Panc1 (cell line): Measurements from ENCODE around the gene ZBP1. TPM values are rescaled to one million over a fixed set of nuclear protein-coding genes. Genes with fewer than 3 reads are reported as not detected.

Experiments
- ATAC-seq: fragments of 200-7000 bp; cut with Tn5 transposase; 2 replicates; pipeline ENCODE4 v1.9.1; 2020; ENCODE audit warnings: mild to moderate bottlenecking, moderate library complexity
- BruUV-seq: library from RNA; stranded (reverse); fragments of 400-500 nt; replicated peaks from 2 replicates; lab custom pipeline; 2021; lab: Mats Ljungman, UMichigan
- CTCF ChIA-PET: fragments of 300-600 bp; sonication (Branson Sonifier 250); formaldehyde crosslinking; loops from one replicate; lab custom pipeline; 2022; ENCODE audit warnings: antibody characterized with exemption; lab: Charles Lee
- POLR2A ChIA-PET: fragments of 300-600 bp; sonication (Branson Sonifier 250); formaldehyde crosslinking; loops from one replicate; lab custom pipeline; 2022; ENCODE audit warnings: antibody characterized with exemption; lab: Charles Lee
- DNase-seq: peaks from one replicate; pipeline ENCODE4 v3.0.0-alpha.2; 2010; ENCODE audit warnings: low read depth, low spot score
- H3K27ac ChIP-seq: 2 replicates; pipeline ENCODE4 v1.5.1; 2011; ENCODE audit warnings: mild to moderate bottlenecking, low read length, inconsistent platforms
- H3K27me3 ChIP-seq: fragments of 200-500 bp; sonication (Bioruptor generic); 2 replicates; pipeline ENCODE4 v1.6.0; 2014; ENCODE audit warnings: low read length, inconsistent platforms; ENCODE audit not compliant: control insufficient read depth, insufficient read depth
- H3K36me3 ChIP-seq: fragments of 200-500 bp; sonication (Bioruptor generic); 2 replicates; pipeline ENCODE4 v1.5.1; 2014; ENCODE audit warnings: inconsistent platforms, mild to moderate bottlenecking, low read length, moderate library complexity; ENCODE audit not compliant: control insufficient read depth, insufficient read depth
- H3K4me1 ChIP-seq: 2 replicates; pipeline ENCODE4 v1.5.1; 2011; ENCODE audit warnings: inconsistent platforms, mild to moderate bottlenecking, low read length, moderate library complexity; ENCODE audit not compliant: control insufficient read depth, insufficient read depth
- H3K4me3 ChIP-seq, 2 experiments: 2 replicates each; pipeline ENCODE4 v1.5.1; 2011 to 2012; ENCODE audit warnings: low read depth in 2 of 2, low read length in 2 of 2, mild to moderate bottlenecking in 2 of 2, inconsistent platforms in 1 of 2, moderate library complexity in 1 of 2
- H3K9me3 ChIP-seq: fragments of 200-500 bp; sonication (Bioruptor generic); 2 replicates; pipeline ENCODE4 v1.5.1; 2014; ENCODE audit warnings: low read depth, mild to moderate bottlenecking, inconsistent platforms, low read length, moderate library complexity; ENCODE audit not compliant: control insufficient read depth, insufficient read depth
- POLR2AphosphoS5 ChIP-seq: IDR thresholded peaks from 2 replicates; pipeline ENCODE4 v1.6.1; 2012; ENCODE audit warnings: mild to moderate bottlenecking, low read depth, low read length, moderate library complexity
- REST ChIP-seq, 2 experiments: IDR thresholded peaks; 2 replicates each; pipeline ENCODE4 v1.6.1; 2011 to 2012; ENCODE audit warnings: low read depth in 2 of 2, control low read depth in 1 of 2, low read length in 1 of 2, mild to moderate bottlenecking in 1 of 2, moderate library complexity in 1 of 2; ENCODE audit not compliant: insufficient read depth in 1 of 2
- SIN3A ChIP-seq: IDR thresholded peaks from 2 replicates; pipeline ENCODE4 v1.6.1; 2012; ENCODE audit warnings: low read depth, mild to moderate bottlenecking, low read length, moderate library complexity, borderline replicate concordance; ENCODE audit not compliant: insufficient read depth
- TCF7L2 ChIP-seq: IDR thresholded peaks from 2 replicates; pipeline ENCODE4 v1.6.1; 2011; ENCODE audit warnings: mild to moderate bottlenecking, low read depth, low read length, inconsistent platforms
- in situ Hi-C: cut with HindIII; loops from 2 replicates; pipeline ENCODE4 v1.10.0; 2016; ENCODE audit warnings: low sequenced_read_pairs, low pct_unique_long_range_greater_than_20kb
- intact Hi-C: fragments of 100-400 bp; cut with micrococcal nuclease; formaldehyde crosslinking; loops from one replicate; pipeline ENCODE4 v1.10.0; 2022; ENCODE audit not compliant: unreplicated experiment
- total RNA-seq: library from RNA; stranded (reverse); gene quantifications from one replicate; pipeline ENCODE4 v1.2.1, GENCODE V29; 2021; ENCODE audit not compliant: unreplicated experiment
- TF ChIP-seq, protein P1 (sequence below): fragments of 450-650 bp; IDR thresholded peaks from 2 replicates; pipeline ENCODE4 v1.5.1; 2017; ENCODE audit warnings: mild to moderate bottlenecking

ZBP1 gene
- total RNA-seq, 1 experiment from 2014 or later: not detected

DNA sequence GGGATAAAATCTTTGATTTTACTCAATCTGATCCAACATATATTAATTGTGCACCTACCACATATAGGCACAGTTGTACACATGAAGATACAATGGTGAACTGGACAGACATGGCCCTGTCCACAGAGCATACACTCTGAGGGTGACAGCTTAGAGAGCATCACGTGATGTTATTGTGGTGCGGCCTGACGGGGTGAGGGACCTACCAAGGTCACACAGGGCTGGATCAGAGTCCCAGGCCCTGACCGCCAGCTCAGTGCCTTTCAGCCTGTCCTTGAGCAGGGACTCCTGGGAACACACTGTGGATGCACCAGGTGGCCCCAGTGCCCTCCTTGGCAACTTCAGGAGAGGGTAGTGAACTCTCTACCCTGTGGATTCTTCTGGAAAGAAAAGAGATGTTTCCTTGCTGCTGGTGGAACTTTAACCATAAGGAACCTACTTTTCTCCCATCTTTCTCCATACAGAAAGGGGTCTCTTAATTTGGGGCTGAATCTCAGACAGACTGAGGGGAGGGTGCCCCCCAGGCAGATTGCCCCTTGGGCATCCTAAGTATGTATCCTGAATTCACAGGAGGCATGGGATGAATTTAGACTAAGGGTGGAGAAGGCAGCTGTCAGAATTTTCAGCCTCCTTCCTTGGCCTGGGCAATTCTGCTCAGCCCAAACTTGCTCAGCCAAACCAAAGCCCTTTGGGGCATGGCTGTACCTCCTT, 32.8 kb downstream of the ZBP1 start:
- in situ Hi-C loops (no loop called here), intact Hi-C loops (no loop called here)
- DNase-seq (no peak), ATAC-seq (no peak)
- no peak overlapping the region for H3K4me3 ChIP-seq
- no peaks in the 10 kb centered on the region for H3K36me3 ChIP-seq
- POLR2A ChIA-PET: no interaction called here
- no TSS peak for BruUV-seq
- CTCF ChIA-PET: no interaction called here
- no peaks in the 10 kb centered on the region for H3K9me3 ChIP-seq
- H3K27ac ChIP-seq: no peak overlapping the region
- H3K4me1 ChIP-seq: peaks cover 4% of the 10 kb centered on the region
- H3K27me3 ChIP-seq: 0 out of 2 replicates have a peak, but pooled peaks cover 2% of the 10 kb centered on the region
- TF ChIP-seq SIN3A: no peak
- no peak for TF ChIP-seq TCF7L2
- TF ChIP-seq POLR2AphosphoS5: no peak
- TF ChIP-seq REST (IDR thresholded peaks at IDR 0.05; ENCODE audit: insufficient read depth in 1 of 2, low read depth in 2 of 2, low read length in 1 of 2): no peak
- TF ChIP-seq, protein P1, sequence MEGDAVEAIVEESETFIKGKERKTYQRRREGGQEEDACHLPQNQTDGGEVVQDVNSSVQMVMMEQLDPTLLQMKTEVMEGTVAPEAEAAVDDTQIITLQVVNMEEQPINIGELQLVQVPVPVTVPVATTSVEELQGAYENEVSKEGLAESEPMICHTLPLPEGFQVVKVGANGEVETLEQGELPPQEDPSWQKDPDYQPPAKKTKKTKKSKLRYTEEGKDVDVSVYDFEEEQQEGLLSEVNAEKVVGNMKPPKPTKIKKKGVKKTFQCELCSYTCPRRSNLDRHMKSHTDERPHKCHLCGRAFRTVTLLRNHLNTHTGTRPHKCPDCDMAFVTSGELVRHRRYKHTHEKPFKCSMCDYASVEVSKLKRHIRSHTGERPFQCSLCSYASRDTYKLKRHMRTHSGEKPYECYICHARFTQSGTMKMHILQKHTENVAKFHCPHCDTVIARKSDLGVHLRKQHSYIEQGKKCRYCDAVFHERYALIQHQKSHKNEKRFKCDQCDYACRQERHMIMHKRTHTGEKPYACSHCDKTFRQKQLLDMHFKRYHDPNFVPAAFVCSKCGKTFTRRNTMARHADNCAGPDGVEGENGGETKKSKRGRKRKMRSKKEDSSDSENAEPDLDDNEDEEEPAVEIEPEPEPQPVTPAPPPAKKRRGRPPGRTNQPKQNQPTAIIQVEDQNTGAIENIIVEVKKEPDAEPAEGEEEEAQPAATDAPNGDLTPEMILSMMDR: no peak

DNA sequence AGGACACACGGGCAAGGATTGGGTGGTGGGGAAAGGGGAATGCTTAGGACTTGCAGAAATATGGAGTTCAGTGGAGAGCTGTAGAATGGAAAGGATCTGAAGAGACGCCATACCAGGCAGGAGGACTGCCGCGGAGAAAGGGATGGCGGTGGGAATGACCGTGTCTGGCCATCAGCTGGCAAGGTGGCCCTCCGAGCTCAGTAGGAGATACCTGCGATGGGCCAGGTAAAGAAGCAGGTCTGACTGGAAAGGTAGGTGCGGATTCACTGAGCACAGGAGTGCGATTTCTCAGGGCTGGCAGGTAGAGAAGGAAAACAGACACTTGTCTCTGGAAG, 33.3 kb downstream of the ZBP1 start:
- Histone ChIP-seq H3K9me3 (no peaks in the 10 kb centered on the region), H3K4me1 (peaks cover 5% of the 10 kb centered on the region), H3K4me3 (no peak overlapping the region), H3K27ac (no peak overlapping the region), H3K27me3 (0 out of 2 replicates have a peak, but pooled peaks cover 3% of the 10 kb centered on the region), H3K36me3 (no peaks in the 10 kb centered on the region)
- DNase-seq (no peak), ATAC-seq (no peak)
- BruUV-seq: no TSS peak
- intact Hi-C loops: no loop called here
- ChIA-PET POLR2A (no interaction called here), CTCF (no interaction called here)
- in situ Hi-C loops: no loop called here
- TF ChIP-seq REST (IDR thresholded peaks at IDR 0.05; ENCODE audit: insufficient read depth in 1 of 2, low read depth in 2 of 2, low read length in 1 of 2) (no peak), TCF7L2 (no peak), POLR2AphosphoS5 (no peak), SIN3A (no peak)
- TF ChIP-seq, protein P1: no peak
